K562 (cell line): ENCODE data around the gene SLC38A10. TPM values are rescaled to one million over a fixed set of nuclear protein-coding genes. Genes with fewer than 3 reads are reported as not detected.

ENCODE experiments used
- ATF7 ChIP-seq: fragments of 450-650 bp; IDR thresholded peaks from 2 replicates; pipeline ENCODE4 v1.7.1; 2014; ENCODE audit warnings: mild to moderate bottlenecking, moderate library complexity
- EHMT2 ChIP-seq: fragments of 450-650 bp; IDR thresholded peaks from 2 replicates; pipeline ENCODE4 v1.6.1; 2018; ENCODE audit warnings: antibody characterized with exemption
- ERF ChIP-seq: fragments of 450-650 bp; formaldehyde crosslinking; IDR thresholded peaks from 2 replicates; pipeline ENCODE4 v1.4.0; 2020; ENCODE audit warnings: mild to moderate bottlenecking, mixed read lengths
- MGA ChIP-seq: fragments of 450-650 bp; IDR thresholded peaks from 2 replicates; pipeline ENCODE4 v1.6.1; 2016; ENCODE audit warnings: mild to moderate bottlenecking, moderate library complexity
- ZNF41 ChIP-seq: fragments of 250-450 bp; sonication (Bioruptor Pico); conservative IDR thresholded peaks from 2 replicates; pipeline ENCODE4 v1.4.0; 2020; ENCODE audit warnings: mild to moderate bottlenecking
- ZNF75A ChIP-seq: fragments of 450-650 bp; formaldehyde crosslinking; IDR thresholded peaks from 2 replicates; pipeline ENCODE4 v1.4.0; 2020; ENCODE audit warnings: mild to moderate bottlenecking
- polyA plus RNA-seq, 8 experiments: library from polyadenylated mRNA; depleted of rRNA in 4 of 8; stranded (reverse) in 5 of 8; unstranded in 3 of 8; fragments of >200 nt; fragmentation: Nextera tagmentation in 2 of 8; fragmentation: Illumina TruSeq in 1 of 8; extraction: Ambion mirVana in 2 of 8; extraction: Trizol in 1 of 8; gene quantifications; 2 replicates each; pipeline versions ENCODE4 v1.2.1 to v1.2.3, GENCODE V29; 2011 to 2014; ENCODE audit warnings: inconsistent platforms in 1 of 8, missing spikeins in 1 of 8
- total RNA-seq, 7 experiments: library from RNA; depleted of rRNA in 6 of 7; stranded (reverse); fragments of >200 nt in 6 of 7; fragmentation: Illumina TruSeq in 2 of 7; extraction: Trizol in 2 of 7; gene quantifications; 2 replicates each; pipeline versions ENCODE4 v1.2.1 to v1.2.3, GENCODE V29; 2011 to 2021; ENCODE audit warnings: low replicate concordance in 1 of 7
- TF ChIP-seq, protein P1 (sequence below): fragments of 250-450 bp; sonication (Bioruptor Pico); IDR thresholded peaks from 2 replicates; pipeline ENCODE4 v1.5.0; 2022; ENCODE audit warnings: mild to moderate bottlenecking

SLC38A10 gene
- total and polyA plus RNA-seq, 9 of the 15 experiments (the other 6 are each of a cell fraction or from before 2014, with no cell fraction given) = 0.45 to 54.2 (median 13.8) TPM

- TF ChIP-seq MGA (no peak), ZNF75A (CRISPR knock-in tag) (no peak), ATF7 (no peak), ZNF41 (CRISPR knock-in tag) (no peak), EHMT2 (no peak), ERF (CRISPR knock-in tag) (no peak)
- TF ChIP-seq, protein P1, sequence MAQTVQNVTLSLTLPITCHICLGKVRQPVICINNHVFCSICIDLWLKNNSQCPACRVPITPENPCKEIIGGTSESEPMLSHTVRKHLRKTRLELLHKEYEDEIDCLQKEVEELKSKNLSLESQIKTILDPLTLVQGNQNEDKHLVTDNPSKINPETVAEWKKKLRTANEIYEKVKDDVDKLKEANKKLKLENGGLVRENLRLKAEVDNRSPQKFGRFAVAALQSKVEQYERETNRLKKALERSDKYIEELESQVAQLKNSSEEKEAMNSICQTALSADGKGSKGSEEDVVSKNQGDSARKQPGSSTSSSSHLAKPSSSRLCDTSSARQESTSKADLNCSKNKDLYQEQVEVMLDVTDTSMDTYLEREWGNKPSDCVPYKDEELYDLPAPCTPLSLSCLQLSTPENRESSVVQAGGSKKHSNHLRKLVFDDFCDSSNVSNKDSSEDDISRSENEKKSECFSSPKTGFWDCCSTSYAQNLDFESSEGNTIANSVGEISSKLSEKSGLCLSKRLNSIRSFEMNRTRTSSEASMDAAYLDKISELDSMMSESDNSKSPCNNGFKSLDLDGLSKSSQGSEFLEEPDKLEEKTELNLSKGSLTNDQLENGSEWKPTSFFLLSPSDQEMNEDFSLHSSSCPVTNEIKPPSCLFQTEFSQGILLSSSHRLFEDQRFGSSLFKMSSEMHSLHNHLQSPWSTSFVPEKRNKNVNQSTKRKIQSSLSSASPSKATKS (CRISPR knock-in tag) = no peak
Measured at GRCh38 chr17:81198826-81199481, 96.2 kb downstream of the SLC38A10 start (continued).
